SH-SY5Y (cell line): Measurements from ENCODE around the gene PDE1A.

Experiments
- GATA2 ChIP-seq: IDR thresholded peaks from 2 replicates; pipeline ENCODE4 v1.6.1; 2011; ENCODE audit warnings: mild to moderate bottlenecking, low read depth, low read length
- GATA3 ChIP-seq: IDR thresholded peaks from 2 replicates; pipeline ENCODE4 v1.6.1; 2011; ENCODE audit warnings: low read depth, mild to moderate bottlenecking, low read length, moderate library complexity

GRCh38 chr2:182267971-182268370 is 158.9 kb downstream of the PDE1A start:
- TF ChIP-seq GATA2, result no peak
- no peak for TF ChIP-seq GATA3
